Activated T-cell treated with anti-CD3 and anti-CD28 coated beads, Interleukin-2, amount 50 U/mL, for 4 hours (primary cell): ENCODE measurements around the gene EIPR1. TPM values are rescaled to one million over a fixed set of nuclear protein-coding genes. Genes with fewer than 3 reads are reported as not detected.
A peak's percentile ranks its signal among the peaks of the same experiment; 100 is the strongest.
"Not testable (repeated sequence)": the region's sequence is repeated elsewhere in the genome, so short reads cannot be mapped to it uniquely, and the experiment has no call there.

Source experiments
- ATAC-seq, 2 donors: fragments of 200-7000 bp; cut with Tn5 transposase; one replicate each; pipeline ENCODE4 v1.10.0; 2021
- DNase-seq: peaks from one replicate; pipeline ENCODE4 v3.0.0-alpha.2; 2020
- H3K27me3 Mint-ChIP-seq: one replicate; pipeline ENCODE4 v1.8.0; 2021; ENCODE audit warnings: low read depth, mixed read lengths
- H3K36me3 Mint-ChIP-seq: one replicate; pipeline ENCODE4 v1.8.0; 2022; ENCODE audit warnings: mixed read lengths; ENCODE audit not compliant: insufficient read depth
- H3K4me1 Mint-ChIP-seq: one replicate; pipeline ENCODE4 v1.8.0; 2021; ENCODE audit warnings: low read depth, mixed read lengths
- H3K4me3 Mint-ChIP-seq: one replicate; pipeline ENCODE4 v1.8.0; 2021; ENCODE audit warnings: mild to moderate bottlenecking, moderate library complexity, mixed read lengths
- H3K9me3 Mint-ChIP-seq: one replicate; pipeline ENCODE4 v1.8.0; 2021; ENCODE audit warnings: mixed read lengths
- total RNA-seq, 3 donors: library from RNA; stranded (reverse); gene quantifications; one replicate each; pipeline ENCODE4 v1.2.1, GENCODE V29; 2021

The EIPR1 gene
- total RNA-seq, 3 donors from 2014 or later, result 36.3 to 39.5 (median 37.2) TPM

DNA sequence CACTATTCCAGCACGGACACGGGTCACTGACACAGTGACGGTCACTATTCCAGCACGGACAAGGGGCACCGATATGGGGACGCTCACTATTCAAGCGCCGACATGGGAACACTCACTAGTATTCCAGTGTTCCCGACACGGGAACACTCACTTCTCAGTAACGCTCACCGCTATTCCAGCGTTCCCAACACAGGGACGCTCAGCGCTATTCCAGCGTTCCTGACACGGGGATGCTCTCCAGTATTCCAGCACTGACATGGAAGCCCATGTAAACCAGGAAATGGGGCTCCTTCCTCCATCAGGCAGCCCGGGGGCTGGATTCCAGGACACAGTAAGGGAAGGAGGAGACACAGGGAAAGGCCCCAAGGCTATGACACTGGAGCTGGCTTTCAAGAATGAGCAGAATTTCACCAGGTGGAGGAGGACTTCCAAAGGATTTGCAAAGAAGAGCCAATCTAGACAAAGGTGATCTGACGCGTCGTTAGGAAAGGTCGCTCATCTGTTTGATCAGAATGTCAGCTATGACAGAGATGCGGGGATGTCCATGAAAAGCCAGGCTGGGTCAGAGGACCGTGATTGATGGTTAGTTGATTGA is 196.1 kb downstream of the EIPR1 start:
- no peak for DNase-seq

GRCh38 chr2:3180909-3181221 is 196.8 kb downstream of the EIPR1 start:
- DNase-seq, H3K27me3 Mint-ChIP-seq, H3K4me1 Mint-ChIP-seq, H3K9me3 Mint-ChIP-seq, H3K4me3 Mint-ChIP-seq: not testable (repeated sequence)
- ATAC-seq, result peak in 1 of 2 donors; percentile 24
- peaks cover 12% of the 10 kb centered on the region for H3K36me3 Mint-ChIP-seq

More for the DNA sequence above, 196.1 kb downstream of the EIPR1 start:
- no peaks in the 10 kb centered on the region for H3K27me3 Mint-ChIP-seq
- H3K4me1 Mint-ChIP-seq, result no peaks in the 10 kb centered on the region
- ATAC-seq, result no peak
- peaks cover 12% of the 10 kb centered on the region for H3K36me3 Mint-ChIP-seq
- no peak overlapping the region for H3K4me3 Mint-ChIP-seq
- no peaks in the 10 kb centered on the region for H3K9me3 Mint-ChIP-seq

- DNase-seq, result no peak
- Mint-ChIP-seq H3K9me3 (no peaks in the 10 kb centered on the region), H3K27me3 (no peaks in the 10 kb centered on the region), H3K36me3 (peaks cover 11% of the 10 kb centered on the region), H3K4me3 (no peak overlapping the region), H3K4me1 (no peaks in the 10 kb centered on the region)
- ATAC-seq, result peak; percentile 19 to 22
These were observed 197.3 kb downstream of the EIPR1 start for GRCh38 chr2:3180082-3180908.

DNA sequence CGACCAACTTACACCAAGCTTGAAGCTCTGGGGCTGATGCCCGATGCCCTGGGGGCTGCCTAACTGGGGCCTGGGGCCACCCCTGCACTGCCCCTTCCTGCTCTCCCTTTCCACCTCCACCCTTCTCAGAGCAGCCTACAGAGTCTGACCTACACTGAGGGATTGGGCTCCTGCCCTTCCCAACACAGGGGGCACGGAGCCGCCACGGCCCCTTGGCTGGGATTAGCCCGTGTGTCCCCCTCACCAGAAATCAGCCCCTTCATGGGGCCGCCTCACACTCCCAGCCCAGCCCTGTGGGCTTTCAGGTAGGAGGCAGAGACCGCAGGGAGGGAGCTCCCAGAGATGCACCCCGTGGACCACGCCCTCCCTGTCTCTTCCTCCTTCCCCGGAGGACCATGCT is 198.0 kb downstream of the EIPR1 start:
- Mint-ChIP-seq H3K4me1 (no peaks in the 10 kb centered on the region), H3K36me3 (peaks cover 9% of the 10 kb centered on the region), H3K9me3 (no peaks in the 10 kb centered on the region), H3K4me3 (no peak overlapping the region), H3K27me3 (no peaks in the 10 kb centered on the region)
- ATAC-seq (no peak), DNase-seq (no peak)

- Mint-ChIP-seq H3K9me3 (no peaks in the 10 kb centered on the region), H3K27me3 (no peaks in the 10 kb centered on the region), H3K4me3 (no peak overlapping the region), H3K36me3 (peaks cover 8% of the 10 kb centered on the region), H3K4me1 (no peaks in the 10 kb centered on the region)
- no peak for DNase-seq
- no peak for ATAC-seq
These were observed 198.4 kb downstream of the EIPR1 start for GRCh38 chr2:3179208-3179607.

DNA sequence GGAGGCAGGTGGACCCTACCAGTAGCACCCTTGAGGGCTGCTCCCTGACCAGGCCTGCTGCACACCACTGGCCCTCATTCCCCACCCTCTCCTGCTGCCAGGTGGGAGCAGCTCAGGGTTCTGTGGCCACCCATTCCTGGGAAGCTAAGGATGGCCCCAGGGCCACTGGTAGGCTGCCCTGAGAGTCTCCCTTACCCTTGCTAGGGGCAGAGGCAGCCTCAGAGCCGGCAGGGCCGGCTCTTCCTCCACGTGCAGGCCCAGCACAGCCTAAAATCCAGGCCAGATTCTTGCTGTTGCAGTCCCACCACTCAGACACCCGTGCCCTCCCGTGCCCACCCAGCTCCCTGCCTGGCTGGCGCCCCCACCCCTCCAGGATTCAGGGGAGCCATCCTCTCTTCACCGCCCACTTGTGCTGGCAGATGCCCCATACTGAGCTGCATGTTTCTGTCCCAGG is 199.0 kb downstream of the EIPR1 start:
- Mint-ChIP-seq H3K27me3 (no peaks in the 10 kb centered on the region), H3K4me1 (no peaks in the 10 kb centered on the region), H3K9me3 (no peaks in the 10 kb centered on the region), H3K36me3 (peaks cover 8% of the 10 kb centered on the region), H3K4me3 (no peak overlapping the region)
- ATAC-seq (no peak), DNase-seq (no peak)

GRCh38 chr2:3177891-3178577 is 199.6 kb downstream of the EIPR1 start:
- DNase-seq (no peak), ATAC-seq (no peak)
- no peaks in the 10 kb centered on the region for H3K4me1 Mint-ChIP-seq
- no peaks in the 10 kb centered on the region for H3K9me3 Mint-ChIP-seq
- H3K4me3 Mint-ChIP-seq, result no peak overlapping the region
- no peaks in the 10 kb centered on the region for H3K27me3 Mint-ChIP-seq
- peaks cover 10% of the 10 kb centered on the region for H3K36me3 Mint-ChIP-seq

- Mint-ChIP-seq H3K36me3 (peaks cover 13% of the 10 kb centered on the region), H3K9me3 (no peaks in the 10 kb centered on the region), H3K4me3 (no peak overlapping the region), H3K27me3 (no peaks in the 10 kb centered on the region), H3K4me1 (no peaks in the 10 kb centered on the region)
- DNase-seq, result no peak
- no peak for ATAC-seq
These were observed 200.8 kb downstream of the EIPR1 start for GRCh38 chr2:3176869-3177255.

DNA sequence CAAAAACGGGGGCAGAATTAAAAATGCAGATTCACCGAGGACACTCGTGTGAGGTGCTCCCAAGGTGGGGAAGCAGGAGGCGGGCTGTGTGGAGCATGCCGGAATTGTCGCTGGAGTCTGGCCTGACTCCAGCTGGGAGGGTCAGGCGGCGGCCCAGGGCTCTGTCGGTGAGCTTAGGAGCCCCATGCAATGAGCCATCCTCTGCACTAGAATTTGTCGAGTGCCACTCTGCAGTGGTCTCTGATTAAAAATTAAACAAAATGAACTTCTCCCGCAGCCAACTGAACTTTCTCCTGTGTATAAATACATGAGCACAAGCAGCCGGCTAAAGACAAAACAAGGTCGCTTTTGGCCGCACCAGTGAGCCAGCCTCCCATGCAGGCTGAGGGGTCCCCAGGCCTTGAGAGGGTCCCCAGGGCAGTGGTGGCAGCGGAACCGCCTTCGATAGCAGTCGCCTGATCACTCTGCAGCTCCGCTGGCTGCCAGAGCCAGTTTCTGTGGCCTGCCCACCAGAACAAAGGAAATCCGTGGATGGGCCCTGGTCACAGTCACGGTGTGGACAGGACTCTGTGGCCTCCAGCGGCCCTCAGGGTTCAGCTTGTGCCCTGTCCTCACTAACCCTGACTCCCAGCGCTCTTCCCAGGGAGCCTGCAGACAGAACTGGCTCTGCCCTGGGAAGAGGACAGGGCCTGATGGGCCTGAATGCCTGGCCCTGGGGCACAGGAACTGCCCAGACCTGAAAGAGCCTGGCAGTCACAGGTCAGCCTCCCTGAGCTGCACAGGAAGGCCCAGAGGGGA is 201.3 kb downstream of the EIPR1 start:
- Mint-ChIP-seq H3K36me3 (peaks cover 18% of the 10 kb centered on the region), H3K9me3 (no peaks in the 10 kb centered on the region), H3K27me3 (no peaks in the 10 kb centered on the region), H3K4me1 (no peaks in the 10 kb centered on the region), H3K4me3 (no peak overlapping the region)
- DNase-seq (no peak), ATAC-seq (no peak)

- H3K4me3 Mint-ChIP-seq, result no peak overlapping the region
- ATAC-seq (no peak), DNase-seq (no peak)
- no peaks in the 10 kb centered on the region for H3K4me1 Mint-ChIP-seq
- H3K36me3 Mint-ChIP-seq, result peaks cover 19% of the 10 kb centered on the region
- no peaks in the 10 kb centered on the region for H3K9me3 Mint-ChIP-seq
- no peaks in the 10 kb centered on the region for H3K27me3 Mint-ChIP-seq
These were observed 202.1 kb downstream of the EIPR1 start for GRCh38 chr2:3175568-3175955.

DNA sequence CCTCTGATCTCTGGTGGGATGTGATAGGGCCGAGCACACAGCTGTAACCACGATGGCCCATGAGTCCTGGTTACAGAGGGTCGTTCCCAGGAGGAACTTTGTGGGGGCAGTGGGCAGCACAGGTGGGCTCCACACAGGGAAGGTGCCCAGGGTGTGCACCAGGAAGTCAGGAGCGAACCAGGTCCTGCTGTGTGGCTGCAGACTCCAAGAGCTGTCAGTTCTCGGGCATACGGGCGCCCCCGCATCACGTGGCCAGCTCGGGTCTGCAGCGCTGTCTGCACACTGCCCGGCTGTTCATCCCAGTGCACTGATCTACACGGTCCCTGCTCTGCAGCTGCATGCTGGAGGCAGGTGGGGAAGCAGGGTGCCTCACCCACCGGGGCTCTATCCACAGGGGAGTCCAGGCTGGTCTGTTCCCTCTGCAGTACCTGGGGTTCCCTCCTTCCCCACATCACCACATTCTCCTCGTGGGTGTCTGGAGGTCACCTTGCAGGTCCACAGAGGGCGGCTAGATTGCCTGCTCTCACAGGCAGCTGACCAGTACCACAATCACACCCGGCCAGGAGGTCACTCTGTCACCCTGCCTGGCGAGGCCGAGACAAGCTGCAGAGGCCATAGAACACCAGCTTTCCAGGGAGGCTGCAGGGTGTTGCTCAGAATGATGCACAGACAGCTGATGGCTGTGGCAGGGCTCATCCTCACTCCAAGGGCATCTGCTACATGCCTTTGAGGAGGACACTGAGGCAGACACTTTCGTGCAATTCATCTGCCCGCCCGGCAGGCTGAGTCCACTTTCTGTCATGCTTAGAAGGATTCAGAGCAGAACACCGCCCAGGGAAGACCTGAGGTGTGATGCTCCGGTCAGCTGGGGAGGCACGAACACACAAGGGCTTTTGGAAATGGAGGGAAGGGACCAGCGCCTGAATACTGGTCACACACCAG is 202.7 kb downstream of the EIPR1 start:
- Mint-ChIP-seq H3K4me1 (no peaks in the 10 kb centered on the region), H3K36me3 (peaks cover 19% of the 10 kb centered on the region), H3K27me3 (no peaks in the 10 kb centered on the region), H3K4me3 (no peak overlapping the region), H3K9me3 (no peaks in the 10 kb centered on the region)
- DNase-seq, result no peak
- ATAC-seq, result no peak

GRCh38 chr2:3173031-3173430 is 204.6 kb downstream of the EIPR1 start:
- Mint-ChIP-seq H3K4me3 (no peak overlapping the region), H3K36me3 (peaks cover 25% of the 10 kb centered on the region)

GRCh38 chr2:3172265-3172935 is 205.2 kb downstream of the EIPR1 start:
- no peak for DNase-seq
- H3K27me3 Mint-ChIP-seq, result no peaks in the 10 kb centered on the region
- no peak for ATAC-seq
- H3K36me3 Mint-ChIP-seq, result peaks cover 23% of the 10 kb centered on the region
- H3K4me3 Mint-ChIP-seq, result no peak overlapping the region
- H3K9me3 Mint-ChIP-seq, result no peaks in the 10 kb centered on the region
- no peaks in the 10 kb centered on the region for H3K4me1 Mint-ChIP-seq

More at GRCh38 chr2:3173031-3173430, 204.6 kb downstream of the EIPR1 start:
- Mint-ChIP-seq H3K4me1 (no peaks in the 10 kb centered on the region), H3K27me3 (no peaks in the 10 kb centered on the region), H3K9me3 (no peaks in the 10 kb centered on the region)
- ATAC-seq (no peak), DNase-seq (no peak)
